KMS-11 (cell line): ENCODE results near the gene ATF7.

Source experiments
- H2AFZ ChIP-seq: fragments of 200-600 bp; sonication (generic); 2 replicates; pipeline ENCODE4 v1.6.1; 2016; ENCODE audit warnings: antibody characterized with exemption, mixed run types, low read depth
- H3K27ac ChIP-seq: fragments of 200-600 bp; sonication (generic); 2 replicates; pipeline ENCODE4 v1.6.1; 2016; ENCODE audit warnings: mild to moderate bottlenecking, mixed run types
- H3K27me3 ChIP-seq: fragments of 200-600 bp; sonication (generic); 2 replicates; pipeline ENCODE4 v1.6.1; 2017; ENCODE audit warnings: mild to moderate bottlenecking, low read depth, mixed run types, moderate library complexity; ENCODE audit not compliant: insufficient read depth
- H3K36me3 ChIP-seq: fragments of 200-600 bp; sonication (generic); 2 replicates; pipeline ENCODE4 v1.6.1; 2017; ENCODE audit warnings: mild to moderate bottlenecking, mixed run types; ENCODE audit not compliant: insufficient read depth
- H3K4me1 ChIP-seq: fragments of 200-600 bp; sonication (generic); 2 replicates; pipeline ENCODE4 v1.6.1; 2016; ENCODE audit warnings: mild to moderate bottlenecking, low read depth, mixed run types; ENCODE audit not compliant: poor library complexity, severe bottlenecking
- H3K4me2 ChIP-seq: fragments of 200-600 bp; sonication (generic); 2 replicates; pipeline ENCODE4 v1.7.0; 2016; ENCODE audit warnings: mild to moderate bottlenecking, mixed run types
- H3K4me3 ChIP-seq: fragments of 200-600 bp; sonication (generic); IDR thresholded peaks from 2 replicates; pipeline ENCODE4 v1.6.1; 2017; ENCODE audit warnings: low read depth, low read length, mixed read lengths; ENCODE audit not compliant: insufficient read depth
- H3K79me2 ChIP-seq: fragments of 200-600 bp; sonication (generic); 2 replicates; pipeline ENCODE4 v1.6.1; 2016; ENCODE audit warnings: low read depth, mixed run types; ENCODE audit not compliant: insufficient read depth
- H3K9ac ChIP-seq: fragments of 200-600 bp; sonication (generic); 2 replicates; pipeline ENCODE4 v1.6.1; 2016; ENCODE audit warnings: mild to moderate bottlenecking, mixed run types
- H4K20me1 ChIP-seq: fragments of 200-600 bp; sonication (generic); 2 replicates; pipeline ENCODE4 v1.6.1; 2016; ENCODE audit warnings: mild to moderate bottlenecking, mixed run types; ENCODE audit not compliant: insufficient read depth
- TF ChIP-seq, protein P1 (sequence below): fragments of 200-600 bp; sonication (generic); conservative IDR thresholded peaks from 2 replicates; pipeline ENCODE4 v1.6.1; 2017; ENCODE audit warnings: low read depth, mild to moderate bottlenecking, antibody characterized with exemption, low read length, moderate library complexity, mixed read lengths

Gene ATF7

DNA sequence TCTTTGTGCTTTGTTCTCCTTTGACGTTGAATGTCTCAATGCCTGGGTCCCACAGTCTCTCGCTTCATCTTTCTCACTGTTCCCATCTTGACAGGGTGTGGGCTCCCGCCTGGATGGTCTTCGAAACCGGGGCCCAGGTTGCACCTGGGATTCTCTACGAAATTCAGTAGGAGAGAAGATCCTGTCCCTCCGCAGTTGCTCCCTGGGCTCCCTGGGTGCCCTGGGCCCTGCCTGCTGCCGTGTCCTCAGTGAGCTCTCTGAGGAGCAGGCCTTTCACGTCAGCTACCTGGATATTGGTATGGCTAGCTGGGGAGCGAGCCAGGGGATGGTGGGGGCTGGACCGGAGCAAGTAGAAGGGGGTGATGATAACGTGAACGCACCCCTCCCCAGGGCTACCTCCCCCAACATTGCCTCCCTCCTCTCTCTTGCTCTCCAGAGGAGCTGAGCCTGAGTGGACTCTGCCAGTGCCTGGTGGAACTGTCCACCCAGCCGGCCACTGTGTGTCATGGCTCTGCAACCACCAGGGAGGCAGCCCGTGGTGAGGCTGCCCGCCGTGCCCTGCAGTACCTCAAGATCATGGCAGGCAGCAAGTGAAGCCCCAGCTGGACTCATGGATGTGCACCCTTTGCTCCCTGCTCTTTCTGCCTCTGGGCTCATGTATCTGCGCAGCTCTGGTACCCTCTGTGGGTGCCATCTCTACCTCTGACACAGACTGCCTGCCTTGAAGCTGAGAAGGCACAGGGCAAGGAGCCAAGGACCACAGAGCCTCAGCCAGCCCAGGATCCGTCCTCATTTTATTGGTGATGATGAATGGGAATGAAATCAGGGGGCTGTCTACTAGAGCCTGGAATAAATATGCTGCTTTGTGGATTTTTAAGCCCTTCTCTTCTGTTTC lies 120.4 kb downstream of the ATF7 start:
- Histone ChIP-seq H3K27ac (no peak overlapping the region), H3K79me2 (peaks cover 21% of the 10 kb centered on the region), H3K4me1 (peaks cover 22% of the 10 kb centered on the region), H3K36me3 (no peaks in the 10 kb centered on the region; the same call in 1 of the 2 replicates), H3K9ac (no peak overlapping the region), H3K4me3 (no peak overlapping the region), H2AFZ (no peak overlapping the region), H3K27me3 (no peaks in the 10 kb centered on the region), H4K20me1 (no peaks in the 10 kb centered on the region), H3K4me2 (no peak overlapping the region)
- TF ChIP-seq, protein P1, sequence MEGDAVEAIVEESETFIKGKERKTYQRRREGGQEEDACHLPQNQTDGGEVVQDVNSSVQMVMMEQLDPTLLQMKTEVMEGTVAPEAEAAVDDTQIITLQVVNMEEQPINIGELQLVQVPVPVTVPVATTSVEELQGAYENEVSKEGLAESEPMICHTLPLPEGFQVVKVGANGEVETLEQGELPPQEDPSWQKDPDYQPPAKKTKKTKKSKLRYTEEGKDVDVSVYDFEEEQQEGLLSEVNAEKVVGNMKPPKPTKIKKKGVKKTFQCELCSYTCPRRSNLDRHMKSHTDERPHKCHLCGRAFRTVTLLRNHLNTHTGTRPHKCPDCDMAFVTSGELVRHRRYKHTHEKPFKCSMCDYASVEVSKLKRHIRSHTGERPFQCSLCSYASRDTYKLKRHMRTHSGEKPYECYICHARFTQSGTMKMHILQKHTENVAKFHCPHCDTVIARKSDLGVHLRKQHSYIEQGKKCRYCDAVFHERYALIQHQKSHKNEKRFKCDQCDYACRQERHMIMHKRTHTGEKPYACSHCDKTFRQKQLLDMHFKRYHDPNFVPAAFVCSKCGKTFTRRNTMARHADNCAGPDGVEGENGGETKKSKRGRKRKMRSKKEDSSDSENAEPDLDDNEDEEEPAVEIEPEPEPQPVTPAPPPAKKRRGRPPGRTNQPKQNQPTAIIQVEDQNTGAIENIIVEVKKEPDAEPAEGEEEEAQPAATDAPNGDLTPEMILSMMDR, result no peak

DNA sequence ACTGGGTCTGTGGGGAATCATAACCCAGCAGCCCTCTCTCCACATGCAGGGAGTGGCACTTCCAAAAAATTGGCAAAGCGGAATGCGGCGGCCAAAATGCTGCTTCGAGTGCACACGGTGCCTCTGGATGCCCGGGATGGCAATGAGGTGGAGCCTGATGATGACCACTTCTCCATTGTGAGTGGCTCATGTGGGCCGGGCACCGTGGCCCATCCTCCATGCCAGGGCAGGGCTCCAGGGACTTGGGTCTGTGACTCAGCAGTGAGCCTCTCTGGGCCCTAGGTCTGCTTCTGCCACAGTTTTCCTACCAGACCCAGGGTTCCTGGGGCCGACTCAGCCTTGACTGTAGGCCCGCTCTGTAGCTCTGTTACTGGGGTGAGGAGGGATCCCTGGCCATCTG lies 121.1 kb downstream of the ATF7 start:
- Histone ChIP-seq H3K4me3 (no peak overlapping the region), H3K27ac (no peak overlapping the region), H3K79me2 (peaks cover 21% of the 10 kb centered on the region), H3K4me2 (no peak overlapping the region), H3K9ac (no peak overlapping the region), H3K27me3 (no peaks in the 10 kb centered on the region), H3K36me3 (no peaks in the 10 kb centered on the region; the same call in 1 of the 2 replicates), H3K4me1 (peaks cover 25% of the 10 kb centered on the region), H4K20me1 (no peaks in the 10 kb centered on the region), H2AFZ (no peak overlapping the region)
- TF ChIP-seq, protein P1, result no peak

DNA sequence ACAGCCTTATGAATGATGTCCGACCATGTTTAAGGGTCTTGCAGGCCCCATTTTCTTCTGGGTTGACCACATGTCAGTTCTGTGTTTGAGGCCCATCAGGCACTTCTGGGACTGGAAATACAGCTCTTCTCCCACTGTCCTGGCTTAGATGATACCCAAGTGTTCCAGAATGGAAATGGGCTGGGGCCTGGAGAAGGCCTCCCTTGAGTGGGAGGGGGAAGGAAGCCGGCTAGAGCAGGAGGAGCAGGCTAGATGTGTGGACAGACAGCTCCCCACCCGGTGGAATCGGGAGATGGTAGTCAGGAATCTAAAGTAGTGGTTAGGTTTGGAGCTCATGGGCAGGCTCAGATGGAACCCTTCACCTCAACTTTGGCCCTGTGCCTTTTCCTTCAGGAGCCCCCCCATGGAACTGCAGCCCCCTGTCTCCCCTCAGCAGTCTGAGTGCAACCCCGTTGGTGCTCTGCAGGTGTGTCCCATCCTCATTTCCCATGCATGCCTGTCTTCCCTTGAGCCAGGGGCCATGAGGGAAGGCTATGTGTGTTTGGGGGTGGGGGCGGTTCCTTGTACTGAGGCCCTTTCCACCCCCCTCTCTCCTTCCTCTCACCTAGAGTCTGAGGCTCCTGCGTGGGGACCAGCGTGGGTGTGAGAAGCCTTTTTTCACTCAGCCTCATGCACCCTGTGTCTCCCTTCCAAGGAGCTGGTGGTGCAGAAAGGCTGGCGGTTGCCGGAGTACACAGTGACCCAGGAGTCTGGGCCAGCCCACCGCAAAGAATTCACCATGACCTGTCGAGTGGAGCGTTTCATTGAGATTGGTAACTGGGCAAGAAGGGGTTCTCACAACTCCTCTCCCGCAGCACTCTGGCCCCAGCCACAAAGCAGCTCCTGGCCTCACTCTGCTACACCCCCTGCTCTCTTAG lies 121.9 kb downstream of the ATF7 start:
- Histone ChIP-seq H3K4me3 (no peak overlapping the region), H3K36me3 (no peaks in the 10 kb centered on the region; the same call in 1 of the 2 replicates), H3K9ac (no peak overlapping the region), H3K4me1 (peaks cover 30% of the 10 kb centered on the region), H3K27ac (no peak overlapping the region), H2AFZ (no peak overlapping the region), H4K20me1 (no peaks in the 10 kb centered on the region), H3K27me3 (no peaks in the 10 kb centered on the region), H3K79me2 (peaks cover 21% of the 10 kb centered on the region), H3K4me2 (no peak overlapping the region)
- TF ChIP-seq, protein P1, result no peak

DNA sequence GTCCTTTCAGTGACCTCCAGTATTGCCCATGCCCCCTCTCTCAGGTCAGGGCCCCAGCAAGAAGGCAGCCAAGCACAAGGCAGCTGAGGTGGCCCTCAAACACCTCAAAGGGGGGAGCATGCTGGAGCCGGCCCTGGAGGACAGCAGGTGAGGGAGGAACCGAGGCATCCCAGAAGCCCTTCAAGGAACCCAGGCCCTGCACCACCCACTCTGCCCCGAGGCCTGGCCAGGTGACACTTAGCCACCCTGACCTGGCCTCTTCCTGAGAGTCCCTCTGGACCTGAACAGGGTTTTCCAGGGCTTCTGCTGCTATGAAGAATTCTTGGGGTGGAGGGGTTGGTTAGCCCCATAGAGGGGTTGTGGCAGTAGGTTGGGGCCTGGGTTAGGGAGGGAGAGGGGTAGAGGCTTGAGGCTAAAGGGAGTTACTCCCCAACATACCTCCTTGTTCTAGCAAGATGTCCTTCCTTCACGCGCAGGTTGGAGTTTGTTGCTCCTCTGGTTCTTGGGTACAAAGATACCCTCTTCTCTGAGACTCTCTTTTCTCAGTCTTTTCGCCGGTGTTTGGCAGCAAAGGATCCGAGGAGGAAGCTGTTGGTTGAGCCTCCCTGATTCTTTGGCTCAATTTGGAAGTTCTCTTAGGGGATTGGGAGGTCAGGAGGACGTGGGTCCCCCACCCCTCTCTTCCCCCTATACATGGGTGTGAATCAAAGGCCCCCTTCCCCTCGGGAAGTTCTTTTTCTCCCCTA lies 123.0 kb downstream of the ATF7 start:
- no peaks in the 10 kb centered on the region for H3K27me3 ChIP-seq
- H3K27ac ChIP-seq, result no peak overlapping the region
- H2AFZ ChIP-seq, result no peak overlapping the region
- peaks cover 21% of the 10 kb centered on the region for H3K79me2 ChIP-seq
- no peak overlapping the region for H3K9ac ChIP-seq
- H3K4me3 ChIP-seq, result no peak overlapping the region
- TF ChIP-seq, protein P1, result no peak
- H3K36me3 ChIP-seq, result no peaks in the 10 kb centered on the region; the same call in 1 of the 2 replicates
- peaks cover 26% of the 10 kb centered on the region for H3K4me1 ChIP-seq
- no peak overlapping the region; the same call in 1 of the 2 replicates for H3K4me2 ChIP-seq
- H4K20me1 ChIP-seq, result no peaks in the 10 kb centered on the region
